K562 (cell line): ENCODE data around the gene NAA80. TPM values are rescaled to one million over a fixed set of nuclear protein-coding genes. Genes with fewer than 3 reads are reported as not detected.
A peak's percentile ranks its signal among the peaks of the same experiment; 100 is the strongest.

Experiments used
- EP400 ChIP-seq: fragments of 450-650 bp; IDR thresholded peaks from 2 replicates; pipeline ENCODE4 v1.6.1; 2017; ENCODE audit warnings: antibody characterized with exemption, mild to moderate bottlenecking, moderate library complexity
- GATAD2A ChIP-seq: fragments of 450-650 bp; IDR thresholded peaks from 2 replicates; pipeline ENCODE4 v1.6.1; 2017
- JUND ChIP-seq, 2 experiments: IDR thresholded peaks; 2 replicates in 1 of 2; 3 replicates in 1 of 2; pipeline ENCODE4 v1.6.1; 2011; ENCODE audit warnings: borderline replicate concordance in 2 of 2, low read depth in 2 of 2, low read length in 2 of 2, improper control_type of control experiment in 1 of 2, missing biosample characterization in 1 of 2, missing genetic modification characterization in 1 of 2, missing genetic modification reagents in 1 of 2
- L3MBTL2 ChIP-seq: fragments of 450-650 bp; IDR thresholded peaks from 2 replicates; pipeline ENCODE4 v1.6.1; 2016; ENCODE audit warnings: mild to moderate bottlenecking, moderate library complexity
- PML ChIP-seq: IDR thresholded peaks from 2 replicates; pipeline ENCODE4 v1.6.1; 2012; ENCODE audit warnings: low read length, inconsistent platforms
- POLR2A ChIP-seq: fragments of 450-650 bp; conservative IDR thresholded peaks from 2 replicates; pipeline ENCODE4 v1.6.1; 2016
- POLR2B ChIP-seq: fragments of 450-650 bp; IDR thresholded peaks from 2 replicates; pipeline ENCODE4 v1.6.1; 2018; ENCODE audit warnings: low read depth; ENCODE audit not compliant: partially characterized antibody
- RBFOX2 ChIP-seq: fragments of 200-400 bp; formaldehyde crosslinking; IDR thresholded peaks from 2 replicates; pipeline ENCODE4 v1.6.1; 2017; ENCODE audit warnings: low read depth, mild to moderate bottlenecking, low read length, moderate library complexity
- SAP30 ChIP-seq: fragments of 200-600 bp; sonication (generic); IDR thresholded peaks from 2 replicates; pipeline ENCODE4 v1.6.1; 2012; ENCODE audit warnings: borderline replicate concordance, low read depth, mild to moderate bottlenecking, moderate library complexity, low read length, control low read depth, inconsistent platforms; ENCODE audit not compliant: insufficient read depth, poor library complexity, severe bottlenecking
- SLC30A9 ChIP-seq: fragments of 250-450 bp; sonication (Bioruptor Pico); IDR thresholded peaks from 2 replicates; pipeline ENCODE4 v1.8.0; 2022; ENCODE audit warnings: mild to moderate bottlenecking, moderate library complexity
- TFAP4 ChIP-seq: sonication (generic); formaldehyde crosslinking; IDR thresholded peaks from 2 replicates; pipeline ENCODE4 v1.8.0; 2022; ENCODE audit warnings: missing genetic modification reagents, mild to moderate bottlenecking, moderate library complexity, borderline replicate concordance
- XRCC4 ChIP-seq: IDR thresholded peaks from one replicate; pipeline ENCODE4 v1.6.1; 2011; ENCODE audit not compliant: insufficient read depth, insufficient read length; ENCODE audit errors: extremely low read depth
- ZBTB26 ChIP-seq: fragments of 450-650 bp; formaldehyde crosslinking; IDR thresholded peaks from 2 replicates; pipeline ENCODE4 v1.4.0; 2022; ENCODE audit warnings: missing genetic modification characterization
- ZNF134 ChIP-seq: fragments of 250-450 bp; sonication (Bioruptor Pico); conservative IDR thresholded peaks from 2 replicates; pipeline ENCODE4 v1.4.0; 2020
- ZNF140 ChIP-seq: fragments of 250-450 bp; sonication (Bioruptor Pico); IDR thresholded peaks from 2 replicates; pipeline ENCODE4 v1.8.0; 2021; ENCODE audit warnings: moderate library complexity, mild to moderate bottlenecking, inconsistent platforms
- ZNF347 ChIP-seq: fragments of 450-650 bp; formaldehyde crosslinking; IDR thresholded peaks from 2 replicates; pipeline ENCODE4 v1.4.0; 2020; ENCODE audit warnings: low read depth, mild to moderate bottlenecking, moderate library complexity
- ZNF77 ChIP-seq: fragments of 250-450 bp; sonication (Bioruptor Pico); IDR thresholded peaks from 2 replicates; pipeline ENCODE4 v1.5.0; 2020
- ZNF780A ChIP-seq: fragments of 250-450 bp; sonication (Bioruptor Pico); IDR thresholded peaks from 2 replicates; pipeline ENCODE4 v1.5.0; 2021; ENCODE audit warnings: mild to moderate bottlenecking
- polyA plus RNA-seq, 8 experiments: library from polyadenylated mRNA; depleted of rRNA in 4 of 8; stranded (reverse) in 5 of 8; unstranded in 3 of 8; fragments of >200 nt; fragmentation: Nextera tagmentation in 2 of 8; fragmentation: Illumina TruSeq in 1 of 8; extraction: Ambion mirVana in 2 of 8; extraction: Trizol in 1 of 8; gene quantifications; 2 replicates each; pipeline versions ENCODE4 v1.2.1 to v1.2.3, GENCODE V29; 2011 to 2014; ENCODE audit warnings: inconsistent platforms in 1 of 8, missing spikeins in 1 of 8
- total RNA-seq, 7 experiments: library from RNA; depleted of rRNA in 6 of 7; stranded (reverse); fragments of >200 nt in 6 of 7; fragmentation: Illumina TruSeq in 2 of 7; extraction: Trizol in 2 of 7; gene quantifications; 2 replicates each; pipeline versions ENCODE4 v1.2.1 to v1.2.3, GENCODE V29; 2011 to 2021; ENCODE audit warnings: low replicate concordance in 1 of 7
- TF ChIP-seq, protein P1 (sequence below), 3 experiments: fragments of 200-800 bp in 1 of 3; sonication (Bioruptor generic) in 1 of 3; sonication (generic) in 1 of 3; formaldehyde crosslinking in 1 of 3; IDR thresholded peaks; 2 replicates each; pipeline versions ENCODE4 v1.6.1 to v1.8.0; 2016 to 2022; ENCODE audit warnings: mild to moderate bottlenecking in 2 of 3, missing compliant biosample characterization in 2 of 3, missing genetic modification characterization in 2 of 3, missing genetic modification reagents in 1 of 3
- TF ChIP-seq, protein P2 (sequence below): fragments of 250-450 bp; sonication (Bioruptor Pico); IDR thresholded peaks from 2 replicates; pipeline ENCODE4 v1.8.0; 2021; ENCODE audit warnings: mild to moderate bottlenecking, moderate library complexity
- TF ChIP-seq, protein P3 (sequence below), 3 experiments: IDR thresholded peaks in 2 of 3; conservative IDR thresholded peaks in 1 of 3; 2 replicates each; pipeline ENCODE4 v1.5.1; 2011 to 2012; ENCODE audit warnings: low read length in 3 of 3, mild to moderate bottlenecking in 3 of 3, control low read depth in 2 of 3, improper control_type of control experiment in 1 of 3, inconsistent platforms in 1 of 3, low read depth in 1 of 3, mixed read lengths in 1 of 3, moderate library complexity in 1 of 3; ENCODE audit not compliant: insufficient read depth in 2 of 3

The NAA80 gene
- total and polyA plus RNA-seq, 9 of the 15 experiments (the other 6 are each of a cell fraction or from before 2014, with no cell fraction given), result 0.82 to 24.0 (median 8.6) TPM

DNA sequence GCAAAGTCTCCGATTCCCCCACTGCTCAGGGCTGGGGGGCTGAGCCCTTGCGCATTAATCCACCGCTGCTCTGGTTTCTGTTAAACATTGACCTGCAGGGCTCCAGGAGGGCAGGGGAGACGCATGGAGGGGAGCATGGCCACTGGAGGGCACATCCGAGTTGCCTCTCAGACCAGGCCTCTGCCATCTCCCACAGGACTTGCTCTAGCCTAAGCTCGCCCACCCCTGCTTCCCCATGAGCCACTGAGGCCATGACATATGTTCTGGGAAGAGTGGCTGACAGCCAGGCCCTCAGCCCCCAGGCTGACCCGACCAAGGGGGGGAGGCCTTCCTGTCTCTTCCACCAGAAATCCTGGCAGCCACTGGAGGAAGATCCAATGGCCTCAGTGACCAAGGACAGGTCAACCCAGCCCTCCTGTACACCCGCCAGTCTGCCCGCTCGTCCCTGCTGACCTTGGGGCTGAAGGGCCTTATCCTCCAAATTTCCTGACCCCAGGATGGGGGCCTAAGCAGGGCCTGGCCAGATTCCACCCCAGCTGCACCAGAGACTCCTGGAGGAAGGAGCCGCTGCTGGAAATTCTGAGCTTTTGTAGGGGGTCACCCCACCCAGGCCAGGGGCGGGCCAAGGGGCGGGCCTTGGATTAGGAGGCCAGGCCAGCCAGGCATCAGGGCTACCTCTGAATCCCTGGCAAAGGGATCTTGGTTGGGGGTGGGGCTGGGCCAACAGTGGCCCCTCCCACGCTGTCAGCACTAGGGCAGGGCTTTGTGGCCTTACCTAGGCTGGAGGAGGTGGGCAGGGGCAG is 4.0 kb upstream of the NAA80 start, which contains the start of gene HYAL1 (continued):
- 0 out of 2 replicates have a peak, but pooled peaks have one; percentile 21 for TF ChIP-seq L3MBTL2
- TF ChIP-seq, protein P1, sequence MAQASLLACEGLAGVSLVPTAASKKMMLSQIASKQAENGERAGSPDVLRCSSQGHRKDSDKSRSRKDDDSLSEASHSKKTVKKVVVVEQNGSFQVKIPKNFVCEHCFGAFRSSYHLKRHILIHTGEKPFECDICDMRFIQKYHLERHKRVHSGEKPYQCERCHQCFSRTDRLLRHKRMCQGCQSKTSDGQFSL (CRISPR knock-in tag; IDR thresholded peaks at IDR 0.05), result 0 out of 2 replicates have a peak, but pooled peaks have one; percentile 32
- TF ChIP-seq, protein P1 (tag; IDR thresholded peaks at IDR 0.05), result no peak
- TF ChIP-seq, protein P2, sequence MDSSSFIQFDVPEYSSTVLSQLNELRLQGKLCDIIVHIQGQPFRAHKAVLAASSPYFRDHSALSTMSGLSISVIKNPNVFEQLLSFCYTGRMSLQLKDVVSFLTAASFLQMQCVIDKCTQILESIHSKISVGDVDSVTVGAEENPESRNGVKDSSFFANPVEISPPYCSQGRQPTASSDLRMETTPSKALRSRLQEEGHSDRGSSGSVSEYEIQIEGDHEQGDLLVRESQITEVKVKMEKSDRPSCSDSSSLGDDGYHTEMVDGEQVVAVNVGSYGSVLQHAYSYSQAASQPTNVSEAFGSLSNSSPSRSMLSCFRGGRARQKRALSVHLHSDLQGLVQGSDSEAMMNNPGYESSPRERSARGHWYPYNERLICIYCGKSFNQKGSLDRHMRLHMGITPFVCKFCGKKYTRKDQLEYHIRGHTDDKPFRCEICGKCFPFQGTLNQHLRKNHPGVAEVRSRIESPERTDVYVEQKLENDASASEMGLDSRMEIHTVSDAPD (CRISPR knock-in tag), result no peak
- no peak for TF ChIP-seq ZNF77
- no peak for TF ChIP-seq PML
- peak; percentile 34; the same call in 1 of the 2 replicates for TF ChIP-seq EP400
- no peak for TF ChIP-seq ZNF140 (CRISPR knock-in tag)
- peak; percentile 32; the same call in 1 of the 2 replicates for TF ChIP-seq JUND (IDR thresholded peaks at IDR 0.05; ENCODE audit: borderline replicate concordance, low read depth, low read length)
- TF ChIP-seq JUND (tag; IDR thresholded peaks at IDR 0.05; ENCODE audit: borderline replicate concordance, low read depth, low read length), result no peak
- TF ChIP-seq POLR2B, result peak; percentile 61
- TF ChIP-seq, protein P3, sequence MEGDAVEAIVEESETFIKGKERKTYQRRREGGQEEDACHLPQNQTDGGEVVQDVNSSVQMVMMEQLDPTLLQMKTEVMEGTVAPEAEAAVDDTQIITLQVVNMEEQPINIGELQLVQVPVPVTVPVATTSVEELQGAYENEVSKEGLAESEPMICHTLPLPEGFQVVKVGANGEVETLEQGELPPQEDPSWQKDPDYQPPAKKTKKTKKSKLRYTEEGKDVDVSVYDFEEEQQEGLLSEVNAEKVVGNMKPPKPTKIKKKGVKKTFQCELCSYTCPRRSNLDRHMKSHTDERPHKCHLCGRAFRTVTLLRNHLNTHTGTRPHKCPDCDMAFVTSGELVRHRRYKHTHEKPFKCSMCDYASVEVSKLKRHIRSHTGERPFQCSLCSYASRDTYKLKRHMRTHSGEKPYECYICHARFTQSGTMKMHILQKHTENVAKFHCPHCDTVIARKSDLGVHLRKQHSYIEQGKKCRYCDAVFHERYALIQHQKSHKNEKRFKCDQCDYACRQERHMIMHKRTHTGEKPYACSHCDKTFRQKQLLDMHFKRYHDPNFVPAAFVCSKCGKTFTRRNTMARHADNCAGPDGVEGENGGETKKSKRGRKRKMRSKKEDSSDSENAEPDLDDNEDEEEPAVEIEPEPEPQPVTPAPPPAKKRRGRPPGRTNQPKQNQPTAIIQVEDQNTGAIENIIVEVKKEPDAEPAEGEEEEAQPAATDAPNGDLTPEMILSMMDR (IDR thresholded peaks at IDR 0.05 in 2 of 3, conservative IDR thresholded peaks at IDR 0.05 in 1 of 3; ENCODE audit: insufficient read depth in 2 of 3, low read depth in 1 of 3, low read length in 3 of 3), result peak in 2 of 3 experiments; percentile 39; a peak in 3 of 6 replicates
- TF ChIP-seq ZNF347 (CRISPR knock-in tag), result no peak
- no peak for TF ChIP-seq XRCC4
- no peak for TF ChIP-seq SLC30A9 (CRISPR knock-in tag)
- no peak for TF ChIP-seq ZBTB26 (CRISPR knock-in tag)
- no peak for TF ChIP-seq SAP30
- peak; percentile 76 for TF ChIP-seq POLR2A
- peak; percentile 33; the same call in 1 of the 2 replicates for TF ChIP-seq TFAP4
- peak; percentile 73 for TF ChIP-seq RBFOX2
- TF ChIP-seq ZNF780A (CRISPR knock-in tag), result no peak
- TF ChIP-seq ZNF134 (CRISPR knock-in tag), result no peak
- TF ChIP-seq GATAD2A, result no peak
